Cardiac muscle cell (in vitro differentiated cells and primary cell): Measurements from ENCODE around the gene VWC2L. TPM values are rescaled to one million over a fixed set of nuclear protein-coding genes. Genes with fewer than 3 reads are reported as not detected.

Experiments used
- DNase-seq, 2 donors: peaks; one replicate each; pipeline versions ENCODE4 v3.0.0 to v3.0.0-alpha.2; 2010 to 2017; ENCODE audit warnings: low read depth in 1 of 2, low spot score in 1 of 2
- H3K27ac ChIP-seq: fragments of 200-600 bp; sonication (generic); 2 replicates; pipeline ENCODE4 v1.5.1; 2016
- H3K27me3 ChIP-seq: fragments of 200-600 bp; sonication (generic); 2 replicates; pipeline ENCODE4 v1.6.0; 2016; ENCODE audit warnings: control low read depth
- H3K36me3 ChIP-seq: fragments of 200-600 bp; sonication (generic); 2 replicates; pipeline ENCODE4 v1.5.1; 2016; ENCODE audit warnings: control low read depth
- H3K4me1 ChIP-seq: fragments of 200-600 bp; sonication (generic); 2 replicates; pipeline ENCODE4 v1.8.1; 2017; ENCODE audit warnings: low read depth, mild to moderate bottlenecking, mixed run types
- H3K4me3 ChIP-seq: fragments of 200-600 bp; sonication (generic); 2 replicates; pipeline ENCODE4 v1.5.1; 2016; ENCODE audit warnings: mild to moderate bottlenecking
- H3K9me3 ChIP-seq: fragments of 200-600 bp; sonication (generic); 2 replicates; pipeline ENCODE4 v1.5.1; 2017; ENCODE audit warnings: low read depth, mild to moderate bottlenecking, control low read depth
- polyA plus RNA-seq: library from polyadenylated mRNA; unstranded; fragments of >200 nt; fragmentation: Nextera tagmentation; extraction: Ambion mirVana; gene quantifications from 2 replicates; pipeline ENCODE4 v1.2.1, GENCODE V29; 2016
- total RNA-seq: library from RNA; depleted of rRNA; stranded (reverse); fragments of >200 nt; gene quantifications from 2 replicates; pipeline ENCODE4 v1.2.3, GENCODE V29; 2016
- TF ChIP-seq, protein P1 (sequence below): IDR thresholded peaks from 2 replicates; pipeline ENCODE4 v1.5.1; 2012; ENCODE audit warnings: low read depth, mild to moderate bottlenecking, low read length

VWC2L gene
- total and polyA plus RNA-seq, 2 experiments from 2014 or later = 0.10 to 0.24 TPM

DNA sequence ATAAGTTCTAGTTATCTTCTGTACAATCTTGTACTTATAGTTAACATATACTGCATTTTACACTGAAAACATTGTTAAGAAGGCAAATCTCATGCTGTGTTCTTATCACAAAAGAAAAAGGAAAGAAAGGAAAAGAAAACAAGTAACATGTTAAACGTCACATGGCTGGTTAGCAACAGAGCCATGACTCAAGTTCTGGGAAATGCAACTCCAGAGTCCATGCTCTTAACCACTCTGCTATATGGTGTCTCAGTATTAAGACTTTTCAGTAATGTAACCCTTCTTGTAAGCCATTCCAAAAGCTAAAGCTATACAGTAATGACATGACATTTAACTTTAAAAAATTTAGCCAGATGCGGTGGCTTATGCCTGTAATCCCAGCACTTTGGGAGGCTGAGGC lies 217.2 kb downstream of the VWC2L start:
- TF ChIP-seq, protein P1, sequence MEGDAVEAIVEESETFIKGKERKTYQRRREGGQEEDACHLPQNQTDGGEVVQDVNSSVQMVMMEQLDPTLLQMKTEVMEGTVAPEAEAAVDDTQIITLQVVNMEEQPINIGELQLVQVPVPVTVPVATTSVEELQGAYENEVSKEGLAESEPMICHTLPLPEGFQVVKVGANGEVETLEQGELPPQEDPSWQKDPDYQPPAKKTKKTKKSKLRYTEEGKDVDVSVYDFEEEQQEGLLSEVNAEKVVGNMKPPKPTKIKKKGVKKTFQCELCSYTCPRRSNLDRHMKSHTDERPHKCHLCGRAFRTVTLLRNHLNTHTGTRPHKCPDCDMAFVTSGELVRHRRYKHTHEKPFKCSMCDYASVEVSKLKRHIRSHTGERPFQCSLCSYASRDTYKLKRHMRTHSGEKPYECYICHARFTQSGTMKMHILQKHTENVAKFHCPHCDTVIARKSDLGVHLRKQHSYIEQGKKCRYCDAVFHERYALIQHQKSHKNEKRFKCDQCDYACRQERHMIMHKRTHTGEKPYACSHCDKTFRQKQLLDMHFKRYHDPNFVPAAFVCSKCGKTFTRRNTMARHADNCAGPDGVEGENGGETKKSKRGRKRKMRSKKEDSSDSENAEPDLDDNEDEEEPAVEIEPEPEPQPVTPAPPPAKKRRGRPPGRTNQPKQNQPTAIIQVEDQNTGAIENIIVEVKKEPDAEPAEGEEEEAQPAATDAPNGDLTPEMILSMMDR = no peak
- Histone ChIP-seq H3K36me3 (no peaks in the 10 kb centered on the region), H3K9me3 (no peaks in the 10 kb centered on the region), H3K27ac (no peak overlapping the region), H3K4me3 (no peak overlapping the region), H3K27me3 (no peaks in the 10 kb centered on the region), H3K4me1 (no peaks in the 10 kb centered on the region)
- no peak for DNase-seq
